Activated CD8-positive, alpha-beta T cell treated with anti-CD3 and anti-CD28 coated beads, Interleukin-2, amount 10 ng/mL, durations not matched to agents 7 days and 5 days (primary cell): Measurements from ENCODE around the gene GNGT1. TPM values are rescaled to one million over a fixed set of nuclear protein-coding genes. Genes with fewer than 3 reads are reported as not detected.

ENCODE experiments used
- ATAC-seq: fragments of 150-1000 bp; cut with Tn5 transposase; one replicate; pipeline ENCODE4 v1.10.0; 2021; ENCODE audit warnings: moderate library complexity
- CTCF ChIA-PET: fragments of 350-600 bp; sonication (Branson Sonifier 250); formaldehyde crosslinking; loops from one replicate; lab custom pipeline; 2021; ENCODE audit warnings: antibody characterized with exemption; lab: Charles Lee
- POLR2A ChIA-PET: fragments of 350-600 bp; sonication (Branson Sonifier 250); formaldehyde crosslinking; loops from one replicate; lab custom pipeline; 2021; ENCODE audit warnings: antibody characterized with exemption; lab: Charles Lee
- DNase-seq: peaks from one replicate; pipeline ENCODE4 v3.0.0-alpha.2; 2020
- H3K27ac Mint-ChIP-seq: one replicate; pipeline ENCODE4 v1.8.0; 2021; ENCODE audit warnings: mild to moderate bottlenecking, mixed read lengths
- H3K27me3 Mint-ChIP-seq: one replicate; pipeline ENCODE4 v1.8.0; 2021; ENCODE audit warnings: low read depth, mixed read lengths
- H3K36me3 Mint-ChIP-seq: one replicate; pipeline ENCODE4 v1.8.0; 2021; ENCODE audit warnings: low read depth, mixed read lengths
- H3K4me1 Mint-ChIP-seq: one replicate; pipeline ENCODE4 v1.8.0; 2021; ENCODE audit warnings: low read depth, mixed read lengths
- H3K4me3 Mint-ChIP-seq: one replicate; pipeline ENCODE4 v1.8.0; 2021; ENCODE audit warnings: mild to moderate bottlenecking, mixed read lengths
- H3K9me3 Mint-ChIP-seq: one replicate; pipeline ENCODE4 v1.8.0; 2022; ENCODE audit warnings: mixed read lengths; ENCODE audit not compliant: insufficient read depth
- total RNA-seq, 2 experiments: library from RNA; stranded (reverse); gene quantifications; one replicate each; pipeline ENCODE4 v1.2.3, GENCODE V29; 2021

The GNGT1 gene
- total RNA-seq, 2 experiments from 2014 or later = not detected

- no peak overlapping the region for H3K27ac Mint-ChIP-seq
- peaks cover 6% of the 10 kb centered on the region for H3K27me3 Mint-ChIP-seq
- DNase-seq = no peak
- H3K4me3 Mint-ChIP-seq = no peak overlapping the region
- ChIA-PET POLR2A (no interaction called here), CTCF (interaction anchor here (1.7 kb wide), 1 partner anchor 447 kb away, joined by 5 read pairs; no protein-coding TSS in a partner anchor)
- no peaks in the 10 kb centered on the region for H3K4me1 Mint-ChIP-seq
- H3K9me3 Mint-ChIP-seq = no peaks in the 10 kb centered on the region
- no peaks in the 10 kb centered on the region for H3K36me3 Mint-ChIP-seq
- no peak for ATAC-seq
These were observed 41.7 kb downstream of the GNGT1 start for GRCh38 chr7:93948106-93948505.

- no peak overlapping the region for H3K27ac Mint-ChIP-seq
- POLR2A ChIA-PET = no interaction called here
These were observed 42.5 kb downstream of the GNGT1 start for GRCh38 chr7:93948873-93949272.

GRCh38 chr7:93949423-93949822 lies 43.1 kb downstream of the GNGT1 start:
- DNase-seq = no peak
- Mint-ChIP-seq H3K27me3 (peaks cover 6% of the 10 kb centered on the region), H3K9me3 (no peaks in the 10 kb centered on the region), H3K27ac (no peak overlapping the region), H3K4me1 (no peaks in the 10 kb centered on the region), H3K4me3 (no peak overlapping the region), H3K36me3 (no peaks in the 10 kb centered on the region)
- ChIA-PET CTCF (no interaction called here), POLR2A (no interaction called here)
- no peak for ATAC-seq

More at GRCh38 chr7:93948873-93949272, 42.5 kb downstream of the GNGT1 start:
- peaks cover 6% of the 10 kb centered on the region for H3K27me3 Mint-ChIP-seq
- no peaks in the 10 kb centered on the region for H3K36me3 Mint-ChIP-seq
- H3K9me3 Mint-ChIP-seq = no peaks in the 10 kb centered on the region
- H3K4me1 Mint-ChIP-seq = no peaks in the 10 kb centered on the region
- H3K4me3 Mint-ChIP-seq = no peak overlapping the region
- CTCF ChIA-PET = no interaction called here
- DNase-seq (no peak), ATAC-seq (no peak)

GRCh38 chr7:93955304-93955703 lies 48.9 kb downstream of the GNGT1 start:
- H3K36me3 Mint-ChIP-seq = no peaks in the 10 kb centered on the region
- no peaks in the 10 kb centered on the region for H3K4me1 Mint-ChIP-seq
- no peaks in the 10 kb centered on the region for H3K9me3 Mint-ChIP-seq
- H3K27ac Mint-ChIP-seq = no peak overlapping the region
- ChIA-PET CTCF (no interaction called here), POLR2A (no interaction called here)
- no peak overlapping the region for H3K4me3 Mint-ChIP-seq
- ATAC-seq = no peak
- H3K27me3 Mint-ChIP-seq = peaks cover 4% of the 10 kb centered on the region
- DNase-seq = no peak

- H3K36me3 Mint-ChIP-seq = no peaks in the 10 kb centered on the region
- no peak overlapping the region for H3K27ac Mint-ChIP-seq
- H3K27me3 Mint-ChIP-seq = no peaks in the 10 kb centered on the region
- DNase-seq (no peak), ATAC-seq (no peak)
- CTCF ChIA-PET = no interaction called here
- no peak overlapping the region for H3K4me3 Mint-ChIP-seq
- POLR2A ChIA-PET = no interaction called here
- H3K9me3 Mint-ChIP-seq = no peaks in the 10 kb centered on the region
- H3K4me1 Mint-ChIP-seq = no peaks in the 10 kb centered on the region
These were observed 51.4 kb downstream of the GNGT1 start for GRCh38 chr7:93957767-93958166.

- Mint-ChIP-seq H3K36me3 (no peaks in the 10 kb centered on the region), H3K9me3 (no peaks in the 10 kb centered on the region), H3K4me1 (no peaks in the 10 kb centered on the region), H3K27me3 (no peaks in the 10 kb centered on the region), H3K4me3 (no peak overlapping the region), H3K27ac (no peak overlapping the region)
- POLR2A ChIA-PET = no interaction called here
- ATAC-seq (no peak), DNase-seq (no peak)
- CTCF ChIA-PET = no interaction called here
These were observed 51.8 kb downstream of the GNGT1 start for GRCh38 chr7:93958216-93958615.

GRCh38 chr7:93958651-93959050 lies 52.3 kb downstream of the GNGT1 start:
- H3K36me3 Mint-ChIP-seq = no peaks in the 10 kb centered on the region
- H3K9me3 Mint-ChIP-seq = no peaks in the 10 kb centered on the region
- no peak overlapping the region for H3K4me3 Mint-ChIP-seq
- no peak overlapping the region for H3K27ac Mint-ChIP-seq
- H3K27me3 Mint-ChIP-seq = no peaks in the 10 kb centered on the region
- ChIA-PET CTCF (no interaction called here), POLR2A (no interaction called here)
- no peak for ATAC-seq
- DNase-seq = no peak
- no peaks in the 10 kb centered on the region for H3K4me1 Mint-ChIP-seq

Other genes starting within 250 kb of the GNGT1 start
- not detected for gene TFPI2, start 15.8 kb upstream of the GNGT1 start, total RNA-seq
- gene GNG11, start 15.2 kb downstream of the GNGT1 start, total RNA-seq = not detected
- 10 to 100 TPM; 13.7 to 15.9 TPM for gene BET1, start 97.8 kb downstream of the GNGT1 start, total RNA-seq